Left hindlimb (tissue), 1 donor: Measurements from ENCODE around the gene CHN1.

Experiments
- DNase-seq: peaks from one replicate; pipeline ENCODE4 v3.0.0-alpha.2; 2018

The CHN1 gene

DNA sequence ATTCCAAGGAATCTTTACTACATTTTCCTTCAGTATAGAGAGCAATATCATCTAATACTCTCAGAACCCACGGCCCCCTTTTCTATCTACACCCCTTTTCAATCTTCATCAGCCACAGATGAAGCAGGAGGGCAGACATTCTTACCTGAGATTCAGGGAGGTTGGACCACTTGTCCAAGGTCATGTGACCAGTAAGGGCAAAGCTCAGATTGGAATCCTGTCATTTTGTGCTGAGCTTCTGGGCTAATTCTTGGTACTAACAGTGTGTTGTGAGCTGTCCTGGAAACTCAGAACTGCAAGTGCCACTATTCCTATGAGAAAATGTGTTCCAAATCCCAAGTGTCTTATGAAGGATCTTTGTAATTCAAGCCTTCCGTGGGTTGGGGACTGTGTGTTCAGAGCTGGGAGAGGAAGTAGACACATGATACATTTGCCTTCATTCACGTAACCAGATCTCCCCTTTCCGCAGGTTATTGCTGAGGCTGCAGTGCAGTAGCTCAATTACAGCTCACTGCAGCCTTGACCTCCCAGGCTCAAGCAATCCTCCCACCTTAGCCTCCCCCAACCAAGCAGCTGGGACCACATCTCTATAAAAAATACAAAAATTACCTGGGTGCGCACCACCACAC lies 244.2 kb downstream of the CHN1 start:
- no peak for DNase-seq

DNA sequence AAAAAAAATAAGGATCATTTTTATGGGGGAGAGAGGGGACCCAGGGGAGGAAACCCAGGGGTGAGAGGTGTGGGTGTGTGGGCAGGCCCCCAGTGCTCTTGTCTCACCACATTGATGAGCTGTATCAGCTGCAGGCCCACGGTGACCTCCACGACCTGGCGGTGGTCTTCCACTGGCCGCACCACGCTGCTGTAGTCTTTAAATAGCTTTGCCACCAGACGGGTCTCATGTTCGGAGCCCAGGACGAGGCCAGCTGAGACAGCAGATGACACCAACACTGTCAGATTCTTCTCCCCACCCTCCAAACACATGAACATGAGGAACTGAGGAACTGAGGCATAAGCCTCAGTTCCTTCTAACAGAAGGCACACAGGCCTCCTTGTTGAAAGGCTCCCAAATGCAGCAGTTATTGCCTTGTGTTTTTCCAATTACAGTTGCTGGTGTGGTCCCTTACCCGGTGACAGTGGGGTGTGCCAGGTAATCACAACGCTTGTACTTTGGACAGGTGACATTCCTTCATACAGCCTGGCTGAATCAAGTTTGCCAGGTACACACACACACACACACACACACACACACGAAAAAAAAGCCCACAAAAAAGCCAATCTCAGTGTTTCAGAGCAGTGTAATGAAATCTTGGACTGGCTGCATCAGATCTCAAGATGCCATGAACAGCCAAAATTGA lies 245.7 kb downstream of the CHN1 start:
- DNase-seq, result no peak

- DNase-seq, result no peak
Measured at GRCh38 chr2:174756743-174757142, 248.4 kb downstream of the CHN1 start.

DNA sequence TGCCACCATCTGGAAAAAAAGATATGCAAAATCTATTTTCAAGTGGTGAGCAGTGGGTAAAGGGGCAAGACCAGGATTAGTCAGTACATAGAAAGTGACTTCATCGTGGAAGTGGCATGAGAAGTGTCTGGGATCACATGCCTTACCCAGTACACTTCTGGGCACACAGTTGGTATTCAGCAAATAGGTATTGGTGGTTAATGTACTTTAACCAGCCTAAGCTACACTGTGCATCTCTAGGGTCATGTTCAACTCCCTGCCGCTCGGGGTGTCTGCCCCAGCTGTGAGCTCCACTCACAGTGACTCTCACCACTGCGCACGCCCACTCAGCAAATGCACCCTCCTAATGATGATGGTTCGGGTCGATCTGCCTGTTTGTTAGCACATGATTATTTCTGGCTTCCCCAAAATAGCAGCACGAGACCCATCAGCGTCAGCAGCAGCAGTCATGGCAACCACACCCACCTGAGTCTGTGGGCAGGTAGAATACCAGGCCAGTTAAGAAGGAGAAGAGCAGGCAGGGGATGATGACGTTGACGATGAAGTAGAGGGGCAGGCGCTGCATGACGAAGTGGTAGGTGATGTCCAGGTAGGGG lies 252.0 kb downstream of the CHN1 start:
- no peak for DNase-seq

GRCh38 chr2:174752403-174753037 lies 252.7 kb downstream of the CHN1 start:
- no peak for DNase-seq

DNA sequence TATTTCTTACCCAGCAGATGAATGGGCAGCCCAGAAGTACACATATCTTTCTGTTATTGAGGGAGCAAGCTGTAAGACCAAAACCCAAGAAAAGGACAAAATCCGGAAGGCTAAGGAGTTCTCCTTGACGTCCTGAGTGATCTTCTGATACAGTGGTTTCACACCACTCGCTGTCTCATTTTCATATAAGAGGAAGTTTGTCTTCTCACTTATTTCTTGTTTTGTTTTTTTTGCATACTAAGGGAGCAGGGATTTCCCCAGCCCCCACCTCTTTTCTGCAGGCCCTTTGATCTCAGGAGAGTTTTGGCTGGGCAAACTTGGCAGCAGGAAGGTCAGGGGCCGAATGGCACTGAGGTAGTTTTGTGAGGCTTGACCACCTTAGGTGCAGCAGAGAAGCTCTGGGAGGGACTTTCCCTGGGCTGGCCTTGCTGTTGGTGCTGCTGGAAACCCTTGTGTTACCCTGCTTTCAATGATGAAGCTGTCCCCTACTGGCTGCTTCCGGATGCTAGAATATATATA lies 254.2 kb downstream of the CHN1 start:
- no peak for DNase-seq

- DNase-seq, result no peak
Measured at GRCh38 chr2:174749793-174750192, 255.4 kb downstream of the CHN1 start.

GRCh38 chr2:174748948-174749347 lies 256.2 kb downstream of the CHN1 start:
- peak; percentile 43 for DNase-seq
